HG03039 (cell line): ENCODE data around the gene PHETA1.

Experiments used
- ATAC-seq: cut with Tn5 transposase; IDR thresholded peaks from one replicate; pipeline ENCODE4 v1.9.1; 2021; ENCODE audit warnings: mild to moderate bottlenecking, moderate library complexity; ENCODE audit not compliant: unreplicated experiment

PHETA1 gene

GRCh38 chr12:111327474-111327873 lies 41.4 kb downstream of the PHETA1 start:
- no peak for ATAC-seq

- ATAC-seq = no peak
Measured at GRCh38 chr12:111322336-111323250, 46.3 kb downstream of the PHETA1 start.

- ATAC-seq = no peak
Measured at GRCh38 chr12:111321317-111321716, 47.6 kb downstream of the PHETA1 start.

- ATAC-seq = no peak
Measured at GRCh38 chr12:111320258-111321050, 48.4 kb downstream of the PHETA1 start.

GRCh38 chr12:111319600-111320257 lies 49.2 kb downstream of the PHETA1 start:
- ATAC-seq = no peak

- ATAC-seq = no peak
Measured at GRCh38 chr12:111318450-111318849, 50.4 kb downstream of the PHETA1 start.

- no peak for ATAC-seq
Measured at GRCh38 chr12:111316671-111317070, 52.2 kb downstream of the PHETA1 start.

GRCh38 chr12:111314953-111315539 lies 53.8 kb downstream of the PHETA1 start:
- no peak for ATAC-seq

- ATAC-seq = no peak
Measured at GRCh38 chr12:111313833-111314259, 55.0 kb downstream of the PHETA1 start.

GRCh38 chr12:111312708-111313107 lies 56.2 kb downstream of the PHETA1 start:
- no peak for ATAC-seq

GRCh38 chr12:111312016-111312415 lies 56.9 kb downstream of the PHETA1 start:
- ATAC-seq = no peak

GRCh38 chr12:111311011-111311410 lies 57.9 kb downstream of the PHETA1 start:
- ATAC-seq = no peak
